Activated T-cell treated with anti-CD3 and anti-CD28 coated beads, Interleukin-2, amount 50 U/mL, for 24 hours (primary cell): Measurements from ENCODE around the gene GRM8.

ENCODE experiments used
- DNase-seq: peaks from one replicate; pipeline ENCODE4 v3.0.0-alpha.2; 2020
- H3K27ac Mint-ChIP-seq: 2 replicates; pipeline ENCODE4 v1.8.0; 2020; ENCODE audit warnings: mild to moderate bottlenecking, mixed read lengths
- H3K27me3 Mint-ChIP-seq: 2 replicates; pipeline ENCODE4 v1.8.0; 2020; ENCODE audit warnings: mixed read lengths
- H3K36me3 Mint-ChIP-seq: 2 replicates; pipeline ENCODE4 v1.8.0; 2020; ENCODE audit warnings: low read depth, mixed read lengths
- H3K4me1 Mint-ChIP-seq: 2 replicates; pipeline ENCODE4 v1.8.0; 2020; ENCODE audit warnings: low read depth, mixed read lengths
- H3K4me3 Mint-ChIP-seq: 2 replicates; pipeline ENCODE4 v1.8.0; 2020; ENCODE audit warnings: mild to moderate bottlenecking, moderate library complexity, mixed read lengths
- H3K9me3 Mint-ChIP-seq: 2 replicates; pipeline ENCODE4 v1.8.0; 2020; ENCODE audit warnings: mixed read lengths

GRM8 gene

GRCh38 chr7:126791306-126791705 is 461.4 kb downstream of the GRM8 start:
- no peak for DNase-seq
- Mint-ChIP-seq H3K9me3 (no peaks in the 10 kb centered on the region), H3K36me3 (no peaks in the 10 kb centered on the region), H3K27ac (no peak overlapping the region), H3K27me3 (peaks cover 9% of the 10 kb centered on the region), H3K4me1 (no peaks in the 10 kb centered on the region), H3K4me3 (no peak overlapping the region)

DNA sequence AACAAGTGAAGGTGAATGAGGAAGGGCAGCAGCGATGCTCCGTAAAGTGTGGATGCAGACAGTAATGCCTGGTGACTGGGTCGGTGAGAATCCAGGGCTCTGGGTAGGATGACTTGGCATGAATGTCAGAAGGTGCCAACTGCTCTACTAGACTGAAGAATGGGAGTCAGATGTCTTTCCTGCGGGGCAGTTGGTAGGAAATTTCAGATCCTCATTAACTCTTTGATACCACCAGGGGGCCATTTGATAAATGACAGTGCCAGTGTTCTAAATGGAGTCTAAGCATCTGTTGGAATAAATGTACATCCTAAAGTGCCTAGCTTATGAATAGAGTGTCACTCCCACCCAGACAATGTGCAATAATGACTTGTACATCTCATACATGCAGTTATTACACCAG is 462.0 kb downstream of the GRM8 start:
- H3K36me3 Mint-ChIP-seq, result no peaks in the 10 kb centered on the region
- H3K4me1 Mint-ChIP-seq, result no peaks in the 10 kb centered on the region
- peaks cover 9% of the 10 kb centered on the region for H3K27me3 Mint-ChIP-seq
- no peak overlapping the region for H3K27ac Mint-ChIP-seq
- no peaks in the 10 kb centered on the region for H3K9me3 Mint-ChIP-seq
- H3K4me3 Mint-ChIP-seq, result no peak overlapping the region
- no peak for DNase-seq

GRCh38 chr7:126783613-126784012 is 469.1 kb downstream of the GRM8 start:
- no peak overlapping the region for H3K4me3 Mint-ChIP-seq
- H3K9me3 Mint-ChIP-seq, result no peaks in the 10 kb centered on the region
- H3K36me3 Mint-ChIP-seq, result no peaks in the 10 kb centered on the region
- peaks cover 3% of the 10 kb centered on the region for H3K27me3 Mint-ChIP-seq
- no peak for DNase-seq
- H3K27ac Mint-ChIP-seq, result no peak overlapping the region
- no peaks in the 10 kb centered on the region for H3K4me1 Mint-ChIP-seq

GRCh38 chr7:126780993-126781392 is 471.7 kb downstream of the GRM8 start:
- Mint-ChIP-seq H3K27ac (no peak overlapping the region), H3K4me3 (no peak overlapping the region), H3K36me3 (no peaks in the 10 kb centered on the region), H3K4me1 (no peaks in the 10 kb centered on the region), H3K9me3 (no peaks in the 10 kb centered on the region), H3K27me3 (peaks cover 3% of the 10 kb centered on the region)
- DNase-seq, result no peak

DNA sequence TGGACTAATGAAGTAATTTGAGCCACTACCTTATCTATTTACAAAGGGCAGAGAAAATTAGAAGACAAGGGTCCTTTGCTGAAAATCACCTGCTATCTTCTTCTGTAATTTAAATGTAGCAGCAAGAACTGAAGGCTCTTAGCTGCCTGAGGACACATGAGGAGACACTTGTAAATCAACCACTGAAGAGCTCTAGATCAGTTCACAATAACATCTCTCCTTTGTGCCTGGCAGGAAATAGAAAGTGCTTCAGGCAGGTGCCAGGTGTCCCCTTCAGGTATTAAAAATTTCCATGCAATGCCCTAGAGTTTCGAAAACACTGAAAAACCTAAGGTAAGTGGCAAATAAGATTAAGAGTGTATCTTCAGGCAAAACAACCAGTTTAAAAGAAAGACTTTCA is 474.6 kb downstream of the GRM8 start:
- H3K4me1 Mint-ChIP-seq, result no peaks in the 10 kb centered on the region

DNA sequence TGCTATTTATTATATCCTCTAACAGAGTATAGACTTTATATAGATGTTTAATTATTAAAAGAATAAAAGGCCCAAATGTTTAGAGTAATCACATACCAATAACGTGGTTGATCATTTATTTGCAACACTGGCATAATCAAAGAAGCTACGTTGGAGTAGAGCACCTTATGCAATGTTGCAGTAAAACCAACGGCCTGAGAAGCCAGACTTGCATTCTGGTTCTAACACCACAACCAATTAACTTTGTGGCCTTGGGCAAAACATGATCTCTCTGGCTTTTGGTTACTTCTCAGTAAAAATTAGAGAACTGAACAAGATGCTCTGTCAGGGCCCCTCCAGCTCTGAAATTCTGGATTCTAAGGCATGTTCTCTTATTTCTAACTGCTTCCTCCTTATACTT is 476.2 kb downstream of the GRM8 start:
- Mint-ChIP-seq H3K9me3 (no peaks in the 10 kb centered on the region), H3K4me1 (no peaks in the 10 kb centered on the region), H3K27ac (no peak overlapping the region), H3K27me3 (peaks cover 8% of the 10 kb centered on the region), H3K36me3 (no peaks in the 10 kb centered on the region), H3K4me3 (no peak overlapping the region)
- no peak for DNase-seq

More for the DNA sequence above, 474.6 kb downstream of the GRM8 start:
- Mint-ChIP-seq H3K9me3 (no peaks in the 10 kb centered on the region), H3K27me3 (peaks cover 3% of the 10 kb centered on the region), H3K36me3 (no peaks in the 10 kb centered on the region), H3K27ac (no peak overlapping the region), H3K4me3 (no peak overlapping the region)
- DNase-seq, result no peak

DNA sequence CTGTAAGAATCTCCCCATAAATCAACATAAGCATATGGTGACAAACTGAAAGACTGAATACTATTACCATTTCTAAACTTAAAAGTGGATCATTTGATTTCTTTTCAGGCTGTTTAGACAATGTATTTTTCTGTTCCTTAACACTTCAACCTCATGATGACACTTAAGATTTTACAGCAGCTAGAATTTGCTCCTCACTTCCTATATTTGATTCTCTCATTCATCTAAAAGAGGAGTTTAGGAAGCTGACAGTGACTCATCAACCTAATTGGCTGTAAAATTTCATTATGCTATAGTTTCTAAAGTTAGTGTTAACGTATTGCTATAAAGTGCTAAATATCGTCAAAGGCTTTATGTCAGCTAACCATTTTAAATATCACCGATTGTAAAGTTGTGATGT is 478.7 kb downstream of the GRM8 start:
- no peaks in the 10 kb centered on the region for H3K4me1 Mint-ChIP-seq
- no peak for DNase-seq
- H3K27ac Mint-ChIP-seq, result no peak overlapping the region
- no peaks in the 10 kb centered on the region for H3K36me3 Mint-ChIP-seq
- H3K4me3 Mint-ChIP-seq, result no peak overlapping the region
- H3K27me3 Mint-ChIP-seq, result peaks cover 4% of the 10 kb centered on the region
- no peaks in the 10 kb centered on the region for H3K9me3 Mint-ChIP-seq

- peaks cover 4% of the 10 kb centered on the region for H3K27me3 Mint-ChIP-seq
- DNase-seq, result no peak
- no peak overlapping the region for H3K4me3 Mint-ChIP-seq
- H3K4me1 Mint-ChIP-seq, result no peaks in the 10 kb centered on the region
- H3K36me3 Mint-ChIP-seq, result no peaks in the 10 kb centered on the region
- H3K27ac Mint-ChIP-seq, result no peak overlapping the region
- no peaks in the 10 kb centered on the region for H3K9me3 Mint-ChIP-seq
These were observed 483.9 kb downstream of the GRM8 start for GRCh38 chr7:126768836-126769235.

DNA sequence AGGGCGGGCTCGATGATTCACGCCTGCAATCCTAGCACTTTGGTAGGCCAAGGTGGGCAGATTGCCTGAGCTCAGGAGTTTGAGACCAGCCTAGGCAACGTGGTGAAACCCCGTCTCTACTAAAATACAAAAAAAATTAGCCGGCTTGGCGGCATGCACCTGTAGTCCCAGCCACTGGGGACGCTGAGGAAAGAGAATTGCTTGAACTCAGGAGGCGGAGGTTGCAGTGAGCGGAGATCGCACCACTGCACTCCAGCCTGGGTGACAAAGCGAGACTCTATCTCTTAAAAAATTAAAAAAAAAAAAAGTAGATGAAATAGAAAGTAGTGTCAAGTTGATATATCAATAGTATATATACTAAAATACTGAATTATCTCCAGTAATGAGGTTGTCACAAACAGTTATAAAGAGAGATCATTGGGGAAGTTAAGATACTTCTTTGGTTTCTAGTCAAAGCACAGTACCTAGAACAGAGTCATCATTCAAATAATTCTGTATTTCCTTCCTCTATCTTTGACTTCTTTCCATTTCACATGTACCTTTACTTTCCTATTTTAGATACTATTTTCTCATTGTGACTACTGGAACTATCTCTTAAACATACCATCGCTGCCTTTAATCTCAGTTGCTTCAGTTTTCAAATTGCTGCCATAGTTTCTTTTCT is 491.7 kb downstream of the GRM8 start:
- no peaks in the 10 kb centered on the region for H3K4me1 Mint-ChIP-seq
- no peak overlapping the region for H3K27ac Mint-ChIP-seq
- H3K4me3 Mint-ChIP-seq, result no peak overlapping the region
- no peaks in the 10 kb centered on the region for H3K36me3 Mint-ChIP-seq
- H3K27me3 Mint-ChIP-seq, result no peaks in the 10 kb centered on the region
- DNase-seq, result no peak
- no peaks in the 10 kb centered on the region for H3K9me3 Mint-ChIP-seq

GRCh38 chr7:126755381-126755780 is 497.4 kb downstream of the GRM8 start:
- no peaks in the 10 kb centered on the region for H3K27me3 Mint-ChIP-seq

GRCh38 chr7:126750207-126750911 is 502.4 kb downstream of the GRM8 start:
- no peak overlapping the region for H3K4me3 Mint-ChIP-seq
- no peaks in the 10 kb centered on the region for H3K9me3 Mint-ChIP-seq
- H3K4me1 Mint-ChIP-seq, result no peaks in the 10 kb centered on the region
- no peaks in the 10 kb centered on the region for H3K36me3 Mint-ChIP-seq
- no peak for DNase-seq
- no peaks in the 10 kb centered on the region for H3K27me3 Mint-ChIP-seq
- no peak overlapping the region for H3K27ac Mint-ChIP-seq

More at GRCh38 chr7:126755381-126755780, 497.4 kb downstream of the GRM8 start:
- Mint-ChIP-seq H3K9me3 (no peaks in the 10 kb centered on the region), H3K4me3 (no peak overlapping the region), H3K27ac (no peak overlapping the region), H3K4me1 (no peaks in the 10 kb centered on the region), H3K36me3 (no peaks in the 10 kb centered on the region)
- no peak for DNase-seq

DNA sequence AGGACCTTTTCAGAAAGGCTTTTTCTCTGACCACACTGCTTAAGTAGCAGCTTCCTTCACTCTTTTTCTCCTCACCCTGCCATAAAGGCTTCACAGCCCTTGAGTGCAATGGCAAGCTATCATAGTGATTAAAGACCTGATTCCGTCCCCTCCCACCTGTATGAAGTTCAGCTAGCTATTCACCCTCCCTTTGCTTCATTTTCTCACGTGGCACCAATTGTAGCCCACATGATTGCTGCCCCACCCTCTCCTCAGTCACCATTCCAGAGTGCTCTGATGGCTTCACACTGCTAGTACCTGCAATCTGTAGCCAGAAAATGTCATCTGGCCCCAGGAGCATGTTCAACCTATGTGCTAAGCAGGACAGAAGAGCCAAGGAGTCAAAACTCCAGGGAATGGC is 523.8 kb downstream of the GRM8 start:
- Mint-ChIP-seq H3K27ac (no peak overlapping the region), H3K4me1 (peaks cover 3% of the 10 kb centered on the region), H3K27me3 (no peaks in the 10 kb centered on the region), H3K9me3 (no peaks in the 10 kb centered on the region), H3K36me3 (no peaks in the 10 kb centered on the region), H3K4me3 (no peak overlapping the region)
- DNase-seq, result no peak

- Mint-ChIP-seq H3K4me1 (peaks cover 3% of the 10 kb centered on the region), H3K36me3 (no peaks in the 10 kb centered on the region), H3K9me3 (no peaks in the 10 kb centered on the region), H3K27me3 (no peaks in the 10 kb centered on the region), H3K27ac (no peak overlapping the region), H3K4me3 (no peak overlapping the region)
- DNase-seq, result no peak
These were observed 524.8 kb downstream of the GRM8 start for GRCh38 chr7:126727930-126728391.

GRCh38 chr7:126723966-126724544 is 528.7 kb downstream of the GRM8 start:
- DNase-seq, result no peak
- no peak overlapping the region for H3K27ac Mint-ChIP-seq
- H3K4me3 Mint-ChIP-seq, result no peak overlapping the region
- H3K36me3 Mint-ChIP-seq, result no peaks in the 10 kb centered on the region
- peaks cover 3% of the 10 kb centered on the region for H3K4me1 Mint-ChIP-seq
- no peaks in the 10 kb centered on the region for H3K27me3 Mint-ChIP-seq
- H3K9me3 Mint-ChIP-seq, result no peaks in the 10 kb centered on the region

- Mint-ChIP-seq H3K36me3 (no peaks in the 10 kb centered on the region), H3K4me3 (no peak overlapping the region), H3K27me3 (no peaks in the 10 kb centered on the region), H3K4me1 (no peaks in the 10 kb centered on the region), H3K9me3 (no peaks in the 10 kb centered on the region), H3K27ac (no peak overlapping the region)
- DNase-seq, result no peak
These were observed 532.5 kb downstream of the GRM8 start for GRCh38 chr7:126720232-126720631.
